ENCODE data around the gene RUBCN.

RUBCN gene

DNA sequence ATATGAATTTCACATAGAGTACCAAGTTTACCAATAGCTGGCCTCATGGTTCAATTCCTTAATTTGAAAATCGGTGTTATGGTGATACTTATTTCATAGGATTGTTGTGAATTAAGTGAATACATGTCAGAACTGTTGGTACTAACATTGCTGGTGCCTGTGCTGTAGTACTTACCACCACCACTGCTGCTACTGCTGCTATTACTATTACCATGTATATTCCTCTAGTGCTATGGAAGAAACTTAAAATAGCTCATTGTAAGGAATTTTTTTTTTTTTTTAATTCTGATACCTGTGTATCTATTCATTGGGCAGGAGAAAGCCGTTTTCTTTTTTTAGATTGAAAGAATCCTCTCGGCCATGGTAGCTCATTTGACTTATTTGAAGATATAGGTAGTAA lies 16.6 kb upstream of the RUBCN start:
- no peak; the same call in 1 of the 2 replicates for TF ChIP-seq CTCF (conservative IDR thresholded peaks at IDR 0.05)
- no peak overlapping the region for H3K27ac ChIP-seq

DNA sequence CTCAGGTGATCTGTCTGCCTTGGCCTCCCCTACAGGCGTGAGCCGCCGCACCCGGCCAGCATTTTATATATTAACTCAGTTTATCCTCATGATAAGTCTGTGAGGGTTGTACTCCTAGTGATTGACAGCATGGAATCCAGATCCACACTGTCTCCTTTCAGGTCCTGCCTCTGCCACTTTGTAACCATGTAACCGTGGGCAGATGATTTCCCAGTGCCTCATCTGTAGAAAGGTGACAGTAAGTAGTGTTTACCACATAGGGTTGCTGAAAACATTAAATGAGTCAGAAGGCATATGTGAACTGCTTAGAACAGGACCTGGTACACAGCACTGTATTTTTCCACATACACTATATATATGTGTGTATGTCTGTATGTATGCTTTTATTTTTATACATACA lies 15.4 kb upstream of the RUBCN start:
- H3K27ac ChIP-seq: peak overlapping the region; percentile 92
- no peak for TF ChIP-seq CTCF (conservative IDR thresholded peaks at IDR 0.05)

- no peak for TF ChIP-seq CTCF (conservative IDR thresholded peaks at IDR 0.05)
- H3K27ac ChIP-seq: peak overlapping the region; percentile 92
Measured at GRCh38 chr3:197750858-197751737, 14.4 kb upstream of the RUBCN start.

DNA sequence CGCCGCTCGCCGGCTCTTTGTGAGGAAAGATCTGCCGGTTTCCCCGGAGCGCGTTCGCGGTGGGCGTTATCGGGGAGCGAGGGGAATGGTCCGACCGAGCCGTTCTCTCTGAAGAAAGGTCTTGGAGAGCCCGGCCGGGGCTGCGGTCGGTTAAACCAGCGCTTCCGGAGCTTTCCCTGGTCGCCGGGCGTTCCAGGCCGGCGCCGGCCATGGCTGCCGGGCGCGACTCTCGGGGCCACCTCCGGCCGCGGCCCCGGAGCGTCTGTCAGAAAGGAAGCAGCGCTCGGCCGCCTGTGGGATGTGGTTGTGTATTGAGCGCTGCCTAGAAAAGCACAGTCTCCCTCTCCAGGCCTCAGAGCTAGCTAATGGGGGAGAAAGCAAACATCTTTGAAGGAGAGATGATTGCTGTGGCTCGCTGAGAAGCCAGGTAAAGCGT lies 13.7 kb upstream of the RUBCN start:
- peak overlapping the region; percentile 92 for H3K27ac ChIP-seq

GRCh38 chr3:197749601-197750395 lies 13.1 kb upstream of the RUBCN start, which contains the start of gene FYTTD1:
TSS of gene FYTTD1 (plus strand) at chr3:197749883. CDS start at chr3:197749972, 89 bp downstream.
- peak within 1 kb of the TSS; percentile 92 for H3K27ac ChIP-seq
- peak; percentile 70 for TF ChIP-seq CTCF (conservative IDR thresholded peaks at IDR 0.05)

More for the DNA sequence above, 13.7 kb upstream of the RUBCN start:
- TF ChIP-seq CTCF (conservative IDR thresholded peaks at IDR 0.05): no peak

GRCh38 chr3:197749315-197749600 lies 12.6 kb upstream of the RUBCN start:
- H3K27ac ChIP-seq: peak overlapping the region; percentile 92

More at GRCh38 chr3:197749315-197749600, 12.6 kb upstream of the RUBCN start:
- TF ChIP-seq CTCF (conservative IDR thresholded peaks at IDR 0.05): no peak
